Esophagus muscularis mucosa (tissue), 4 donors: Measurements from ENCODE around the gene KIFAP3.

ENCODE experiments used
- EP300 ChIP-seq: sonication (generic); formaldehyde crosslinking; IDR thresholded peaks from one replicate; pipeline ENCODE4 v1.6.1; 2017; ENCODE audit warnings: antibody characterized with exemption
- POLR2A ChIP-seq: fragments of 450-650 bp; IDR thresholded peaks from one replicate; pipeline ENCODE4 v1.6.1; 2017; ENCODE audit warnings: antibody characterized with exemption, moderate library complexity, mild to moderate bottlenecking, low read depth
- TF ChIP-seq, protein P1 (sequence below), 3 experiments: fragments of 200-600 bp in 2 of 3; fragments of 450-650 bp in 1 of 3; sonication (generic) in 2 of 3; IDR thresholded peaks; one replicate each; pipeline ENCODE4 v1.5.1; 2017 to 2019; ENCODE audit warnings: antibody characterized with exemption in 3 of 3, mild to moderate bottlenecking in 2 of 3, moderate library complexity in 1 of 3

DNA sequence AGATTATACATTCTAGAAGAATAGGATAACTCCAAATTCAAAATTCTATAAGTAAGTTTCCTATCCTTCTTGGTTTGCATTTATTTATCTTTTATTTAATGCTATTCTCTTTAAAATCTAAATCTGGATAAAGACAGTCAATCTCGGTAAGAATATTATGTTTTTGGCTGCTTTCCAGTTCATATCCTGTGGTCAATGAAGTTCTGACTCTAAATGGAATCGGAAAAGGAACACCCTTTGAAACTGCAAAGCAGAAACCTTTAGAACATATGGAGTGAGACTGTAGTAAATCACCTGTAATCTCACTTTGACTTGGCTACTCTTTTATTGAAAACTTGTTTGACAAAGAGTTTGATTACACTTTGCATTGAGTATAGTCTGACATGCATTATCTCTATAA is 85.2 kb downstream of the KIFAP3 start:
- TF ChIP-seq EP300 (no peak), POLR2A (no peak)
- TF ChIP-seq, protein P1, sequence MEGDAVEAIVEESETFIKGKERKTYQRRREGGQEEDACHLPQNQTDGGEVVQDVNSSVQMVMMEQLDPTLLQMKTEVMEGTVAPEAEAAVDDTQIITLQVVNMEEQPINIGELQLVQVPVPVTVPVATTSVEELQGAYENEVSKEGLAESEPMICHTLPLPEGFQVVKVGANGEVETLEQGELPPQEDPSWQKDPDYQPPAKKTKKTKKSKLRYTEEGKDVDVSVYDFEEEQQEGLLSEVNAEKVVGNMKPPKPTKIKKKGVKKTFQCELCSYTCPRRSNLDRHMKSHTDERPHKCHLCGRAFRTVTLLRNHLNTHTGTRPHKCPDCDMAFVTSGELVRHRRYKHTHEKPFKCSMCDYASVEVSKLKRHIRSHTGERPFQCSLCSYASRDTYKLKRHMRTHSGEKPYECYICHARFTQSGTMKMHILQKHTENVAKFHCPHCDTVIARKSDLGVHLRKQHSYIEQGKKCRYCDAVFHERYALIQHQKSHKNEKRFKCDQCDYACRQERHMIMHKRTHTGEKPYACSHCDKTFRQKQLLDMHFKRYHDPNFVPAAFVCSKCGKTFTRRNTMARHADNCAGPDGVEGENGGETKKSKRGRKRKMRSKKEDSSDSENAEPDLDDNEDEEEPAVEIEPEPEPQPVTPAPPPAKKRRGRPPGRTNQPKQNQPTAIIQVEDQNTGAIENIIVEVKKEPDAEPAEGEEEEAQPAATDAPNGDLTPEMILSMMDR (IDR thresholded peaks at IDR 0.05), result no peak
